GM12873 (cell line): ENCODE data around the gene RING1.
A peak's percentile ranks its signal among the peaks of the same experiment; 100 is the strongest.

Experiments
- TF ChIP-seq, protein P1 (sequence below): IDR thresholded peaks from 2 replicates; pipeline ENCODE4 v1.5.1; 2012; ENCODE audit warnings: low read depth, mild to moderate bottlenecking, moderate library complexity, low read length, control low read depth; ENCODE audit not compliant: insufficient read depth; ENCODE audit errors: missing control alignments

Gene RING1

DNA sequence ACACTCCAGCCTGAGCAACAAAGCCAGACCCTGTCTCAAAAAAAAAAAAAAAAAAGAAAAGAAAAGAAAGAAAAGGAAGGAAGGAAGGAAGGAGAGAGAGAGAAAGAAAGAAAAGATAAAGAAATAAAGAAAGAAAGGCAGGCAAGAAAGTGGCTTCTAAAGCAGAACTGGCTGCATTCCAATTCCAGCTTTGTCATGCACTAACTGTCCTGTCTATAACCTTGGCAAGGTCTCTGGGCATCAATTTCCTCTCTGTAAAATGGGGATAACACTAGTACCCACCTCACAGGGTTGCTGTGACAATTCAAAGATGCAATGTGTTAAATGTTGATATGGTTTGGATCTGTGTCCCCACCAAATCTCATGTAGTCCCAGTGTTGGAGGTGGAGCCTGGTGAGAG lies 28.0 kb downstream of the RING1 start:
- TF ChIP-seq, protein P1, sequence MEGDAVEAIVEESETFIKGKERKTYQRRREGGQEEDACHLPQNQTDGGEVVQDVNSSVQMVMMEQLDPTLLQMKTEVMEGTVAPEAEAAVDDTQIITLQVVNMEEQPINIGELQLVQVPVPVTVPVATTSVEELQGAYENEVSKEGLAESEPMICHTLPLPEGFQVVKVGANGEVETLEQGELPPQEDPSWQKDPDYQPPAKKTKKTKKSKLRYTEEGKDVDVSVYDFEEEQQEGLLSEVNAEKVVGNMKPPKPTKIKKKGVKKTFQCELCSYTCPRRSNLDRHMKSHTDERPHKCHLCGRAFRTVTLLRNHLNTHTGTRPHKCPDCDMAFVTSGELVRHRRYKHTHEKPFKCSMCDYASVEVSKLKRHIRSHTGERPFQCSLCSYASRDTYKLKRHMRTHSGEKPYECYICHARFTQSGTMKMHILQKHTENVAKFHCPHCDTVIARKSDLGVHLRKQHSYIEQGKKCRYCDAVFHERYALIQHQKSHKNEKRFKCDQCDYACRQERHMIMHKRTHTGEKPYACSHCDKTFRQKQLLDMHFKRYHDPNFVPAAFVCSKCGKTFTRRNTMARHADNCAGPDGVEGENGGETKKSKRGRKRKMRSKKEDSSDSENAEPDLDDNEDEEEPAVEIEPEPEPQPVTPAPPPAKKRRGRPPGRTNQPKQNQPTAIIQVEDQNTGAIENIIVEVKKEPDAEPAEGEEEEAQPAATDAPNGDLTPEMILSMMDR, result no peak

DNA sequence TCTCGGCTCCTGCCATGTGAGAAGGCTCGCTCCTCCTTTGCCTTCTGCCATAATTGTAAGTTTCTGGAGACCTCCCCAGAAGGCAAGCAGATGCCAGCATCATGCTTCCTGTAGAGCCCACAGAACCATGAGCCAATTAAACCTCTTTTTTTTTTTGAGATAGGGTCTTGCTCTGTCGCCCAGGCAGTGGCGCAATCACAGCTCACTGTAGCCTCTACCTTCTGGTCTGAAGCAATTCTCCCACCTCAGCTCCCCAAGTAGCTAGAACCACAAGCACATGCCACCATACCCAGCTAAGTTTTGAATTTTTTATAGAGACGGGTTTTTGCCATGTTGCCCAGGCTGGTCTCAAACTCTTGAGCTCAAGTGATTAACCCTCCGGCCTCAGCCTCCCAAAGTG lies 28.6 kb downstream of the RING1 start:
- TF ChIP-seq, protein P1, result no peak

DNA sequence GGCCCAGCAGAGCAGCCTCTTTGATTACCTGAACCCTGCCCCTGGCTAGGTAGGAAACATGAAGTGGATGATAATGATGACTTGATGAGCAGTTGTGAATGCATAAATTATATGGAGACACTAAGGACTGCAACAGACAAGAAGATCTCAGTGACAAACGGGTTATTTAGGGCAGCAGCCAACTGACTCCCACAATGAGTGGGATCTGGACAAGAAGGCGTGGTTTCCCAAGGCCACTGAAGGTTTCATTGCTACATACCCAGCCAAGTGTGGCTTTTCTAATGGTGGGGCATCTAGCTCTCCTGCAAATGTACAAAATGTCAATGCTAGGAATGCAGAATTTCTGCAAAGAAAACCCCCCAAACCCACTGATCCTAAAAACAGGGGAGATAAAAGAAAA lies 29.4 kb downstream of the RING1 start:
- TF ChIP-seq, protein P1, result no peak

GRCh38 chr6:33241968-33242367 lies 33.7 kb downstream of the RING1 start:
- TF ChIP-seq, protein P1, result no peak

DNA sequence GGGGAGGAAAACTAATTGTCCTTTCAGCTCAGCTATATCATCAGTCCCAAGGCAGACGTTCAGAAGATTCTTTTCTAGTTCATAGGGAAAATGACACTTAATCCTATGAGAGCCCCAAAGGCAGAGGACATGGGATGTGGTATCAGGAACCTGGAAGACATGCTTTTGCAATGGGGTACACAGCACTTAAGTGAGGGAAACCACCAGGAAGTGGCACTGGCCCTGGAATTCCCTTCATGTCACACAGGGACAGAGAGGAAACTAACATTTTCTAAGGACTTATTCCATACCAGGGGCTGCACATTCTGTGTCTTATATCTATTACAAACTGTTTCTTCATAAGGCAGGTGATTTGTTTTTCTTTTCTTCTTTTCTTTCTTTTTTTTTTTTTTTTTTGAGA lies 35.2 kb downstream of the RING1 start:
- TF ChIP-seq, protein P1, result no peak

GRCh38 chr6:33247977-33248642 lies 39.8 kb downstream of the RING1 start:
- TF ChIP-seq, protein P1, result peak; percentile 97

DNA sequence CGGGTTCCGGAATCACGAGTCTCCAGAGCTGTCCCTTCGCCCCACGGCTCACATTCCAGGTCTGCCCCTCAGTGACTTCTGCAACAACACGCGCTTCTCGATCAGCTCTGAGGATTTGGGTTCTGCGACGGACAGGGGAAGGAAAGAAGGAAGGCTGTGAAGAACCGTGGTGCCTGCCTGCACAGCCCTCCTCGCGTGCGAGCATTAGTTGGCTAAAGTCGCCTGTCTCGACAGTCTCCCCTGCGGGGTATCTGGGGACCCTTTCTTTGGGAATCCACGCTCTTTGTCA lies 40.3 kb downstream of the RING1 start:
- TF ChIP-seq, protein P1, result no peak
